ENCODE measurements around the gene EREG. TPM values are rescaled to one million over a fixed set of nuclear protein-coding genes. Genes with fewer than 3 reads are reported as not detected.

EREG gene
- total and polyA plus RNA-seq, 10 of the 15 experiments (the other 5 are each of a cell fraction or from before 2014, with no cell fraction given) = not detected

- H3K79me2 ChIP-seq (ENCODE audit: control insufficient read depth, insufficient read depth, low read length) = no peaks in the 10 kb centered on the region
- POLR2A ChIA-PET = no interaction called here
- no peak overlapping the region for H3K4me3 ChIP-seq
- BruUV-seq (replicated peaks) = no TSS peak
- ATAC-seq (peak; percentile 92), FAIRE-seq (no peak), DNase-seq (ENCODE audit: low read depth, low spot score) (peak; percentile 23)
- H3K4me2 ChIP-seq (ENCODE audit: control insufficient read depth, insufficient read depth) = no peak overlapping the region
- no peaks in the 10 kb centered on the region for H3K27me3 ChIP-seq (replicated peaks in 1 of 2; ENCODE audit: control insufficient read depth in 2 of 2, insufficient read depth in 2 of 2, low read length in 1 of 2)
- H3K9me3 ChIP-seq (replicated peaks; ENCODE audit: control insufficient read depth, insufficient read depth, low read length) = no peaks in the 10 kb centered on the region; the same call in 2 of the 3 replicates
- RAD21 ChIA-PET (ENCODE audit: unreplicated experiment) = no interaction called here
- in situ Hi-C loops (cut with MboI) (no loop called here), intact Hi-C loops (cut with micrococcal nuclease; ENCODE audit: unreplicated experiment) (no loop called here)
- SMC1A ChIA-PET (ENCODE audit: uncharacterized antibody, unreplicated experiment) = no interaction called here
- H2AFZ ChIP-seq (ENCODE audit: control insufficient read depth, low read depth, low read length) = no peak overlapping the region
- no peak overlapping the region for H3K9ac ChIP-seq (ENCODE audit: control insufficient read depth, insufficient read depth, low read length)
- 35% methylated on average over 11 of the region's 11 CpGs for WGBS (ENCODE audit: insufficient coverage, insufficient replicate concordance, low lambda C conversion rate, missing lambda C conversion rate)
- no peaks in the 10 kb centered on the region for H3K36me3 ChIP-seq (ENCODE audit: control insufficient read depth in 2 of 2, insufficient read depth in 2 of 2, low read length in 1 of 2)
- H3K27ac ChIP-seq (ENCODE audit: control insufficient read depth, insufficient read depth) = no peak overlapping the region
- H3K4me1 ChIP-seq (ENCODE audit: control insufficient read depth, insufficient read depth, low read length) = no peaks in the 10 kb centered on the region
- CTCF ChIA-PET = interaction anchor here (0.6 kb wide), 1 partner anchor 240 kb away, joined by 3 read pairs; no protein-coding TSS in a partner anchor
- H4K20me1 ChIP-seq (ENCODE audit: control insufficient read depth, insufficient read depth) = no peaks in the 10 kb centered on the region
- TF ChIP-seq MEF2B (IDR thresholded peaks at IDR 0.05; ENCODE audit: partially characterized antibody, poor library complexity, severe bottlenecking) (peak; percentile 58), IKZF2 (IDR thresholded peaks at IDR 0.05) (peak; percentile 64 to 78), RB1 (IDR thresholded peaks at IDR 0.05; ENCODE audit: borderline replicate concordance) (no peak), BMI1 (IDR thresholded peaks at IDR 0.05; ENCODE audit: borderline replicate concordance) (peak; percentile 49; the same call in 1 of the 2 replicates), ZNF687 (IDR thresholded peaks at IDR 0.05) (peak; percentile 23; the same call in 1 of the 2 replicates), ZNF592 (IDR thresholded peaks at IDR 0.05) (peak; percentile 42; the same call in 1 of the 2 replicates), BCL11A (IDR thresholded peaks at IDR 0.05; ENCODE audit: low read depth, low read length) (no peak; the same call in 1 of the 2 replicates), CUX1 (IDR thresholded peaks at IDR 0.05; ENCODE audit: insufficient replicate concordance, low read depth, low read length) (peak; percentile 13), IKZF1 (conservative IDR thresholded peaks at IDR 0.05) (peak; percentile 49; the same call in 1 of the 2 replicates)
Observed at GRCh38 chr4:74431113-74431826, 66.3 kb downstream of the EREG start.

Measured in GM12878 (cell line).